A549 (cell line): ENCODE results near the gene FHIT. TPM values are rescaled to one million over a fixed set of nuclear protein-coding genes. Genes with fewer than 3 reads are reported as not detected.

Experiments used
- ATAC-seq, 2 experiments: fragments of 200-7000 bp in 1 of 2; fragments of >200 bp in 1 of 2; cut with Nextera tagmentation in 1 of 2; cut with Tn5 transposase in 1 of 2; 3 replicates each; pipeline versions ENCODE4 v1.8.0 to v1.9.1; 2018 to 2020; ENCODE audit warnings: mild to moderate bottlenecking in 1 of 2, moderate library complexity in 1 of 2
- CTCF ChIA-PET: fragments of 300-600 bp; sonication (Branson Sonifier 250); formaldehyde crosslinking; extraction: SDS; loops from one replicate; lab custom pipeline; 2021; ENCODE audit warnings: antibody characterized with exemption, inconsistent platforms; lab: Yijun Ruan, JAX
- POLR2A ChIA-PET: fragments of 350-600 bp; formaldehyde crosslinking; extraction: SDS; loops from one replicate; lab custom pipeline; 2021; ENCODE audit warnings: antibody characterized with exemption, inconsistent platforms; lab: Yijun Ruan, JAX
- DNase-seq, 2 experiments: peaks; one replicate each; pipeline versions ENCODE4 v3.0.0 to v3.0.0-alpha.2; 2011 to 2016; ENCODE audit warnings: low read depth in 1 of 2, low spot score in 1 of 2
- FAIRE-seq: peaks from 2 replicates; lab custom pipeline; 2011; peaks lifted over from hg19 to GRCh38; lab: Jason Lieb, UNC
- H3K27ac ChIP-seq, 2 experiments: fragments of >200 bp; sonication (Bioruptor Twin); formaldehyde crosslinking; 3 replicates each; pipeline ENCODE4 v1.5.1; 2016 to 2017
- H3K4me1 ChIP-seq: fragments of >200 bp; sonication (Bioruptor Twin); formaldehyde crosslinking; 3 replicates; pipeline ENCODE4 v1.6.1; 2016
- H3K4me2 ChIP-seq: fragments of >200 bp; sonication (Bioruptor Twin); formaldehyde crosslinking; 3 replicates; pipeline ENCODE4 v1.6.1; 2016
- H3K4me3 ChIP-seq: fragments of >200 bp; sonication (Bioruptor Twin); formaldehyde crosslinking; 3 replicates; pipeline ENCODE4 v1.5.1; 2016
- H3K9me3 ChIP-seq: fragments of >200 bp; sonication (Bioruptor Twin); formaldehyde crosslinking; 3 replicates; pipeline ENCODE4 v1.6.1; 2016
- ATOH8 ChIP-seq: fragments of 250-450 bp; sonication (Bioruptor Pico); IDR thresholded peaks from 2 replicates; pipeline ENCODE4 v1.5.0; 2020; ENCODE audit warnings: low read depth, mild to moderate bottlenecking, moderate library complexity
- BCL3 ChIP-seq: fragments of >200 bp; sonication (Bioruptor Twin); formaldehyde crosslinking; IDR thresholded peaks from 3 replicates; pipeline ENCODE4 v1.6.1; 2016
- CBX2 ChIP-seq: fragments of 200-600 bp; sonication (generic); IDR thresholded peaks from 2 replicates; pipeline ENCODE4 v1.6.1; 2016; ENCODE audit warnings: low read depth, mild to moderate bottlenecking, borderline replicate concordance
- CEBPB ChIP-seq, 2 experiments: fragments of >200 bp in 1 of 2; sonication (Bioruptor Twin) in 1 of 2; formaldehyde crosslinking in 1 of 2; IDR thresholded peaks; 2 replicates each; pipeline ENCODE4 v1.6.1; 2012 to 2016
- CHD4 ChIP-seq: fragments of 200-600 bp; sonication (generic); IDR thresholded peaks from 2 replicates; pipeline ENCODE4 v1.6.1; 2016; ENCODE audit warnings: antibody characterized with exemption, mild to moderate bottlenecking, borderline replicate concordance
- E2F6 ChIP-seq: IDR thresholded peaks from 2 replicates; pipeline ENCODE4 v1.6.1; 2012; ENCODE audit warnings: low read depth, borderline replicate concordance
- EHF ChIP-seq: fragments of 250-450 bp; sonication (Bioruptor Pico); IDR thresholded peaks from 2 replicates; pipeline ENCODE4 v1.5.0; 2020; ENCODE audit warnings: mild to moderate bottlenecking
- EHMT2 ChIP-seq: fragments of 200-600 bp; sonication (generic); IDR thresholded peaks from 2 replicates; pipeline ENCODE4 v1.6.1; 2016; ENCODE audit warnings: antibody characterized with exemption, low read depth, mild to moderate bottlenecking, moderate library complexity
- ELK1 ChIP-seq: fragments of 150-350 bp; IDR thresholded peaks from 2 replicates; pipeline ENCODE4 v1.6.1; 2014; ENCODE audit warnings: low read depth, mild to moderate bottlenecking, low read length
- EP300 ChIP-seq, 2 experiments: fragments of >200 bp; sonication (Bioruptor Twin); formaldehyde crosslinking; IDR thresholded peaks; 2 replicates in 1 of 2; 3 replicates in 1 of 2; pipeline ENCODE4 v1.6.1; 2016 to 2017
- FOSL2 ChIP-seq, 2 experiments: fragments of 450-650 bp in 1 of 2; fragments of >200 bp in 1 of 2; sonication (Bioruptor Twin) in 1 of 2; formaldehyde crosslinking; IDR thresholded peaks; 2 replicates each; pipeline versions ENCODE4 v1.5.0 to v1.6.1; 2016 to 2020; ENCODE audit warnings: mild to moderate bottlenecking in 1 of 2, moderate library complexity in 1 of 2
- GATA3 ChIP-seq: IDR thresholded peaks from 2 replicates; pipeline ENCODE4 v1.6.1; 2012; ENCODE audit warnings: borderline replicate concordance
- HDAC2 ChIP-seq: fragments of 200-600 bp; sonication (generic); IDR thresholded peaks from 2 replicates; pipeline ENCODE4 v1.6.1; 2016
- HES2 ChIP-seq: fragments of >200 bp; sonication (Bioruptor Twin); formaldehyde crosslinking; IDR thresholded peaks from 2 replicates; pipeline ENCODE4 v1.6.1; 2016
- HEYL ChIP-seq: fragments of 250-450 bp; sonication (Bioruptor Pico); IDR thresholded peaks from 2 replicates; pipeline ENCODE4 v1.8.0; 2021; ENCODE audit warnings: mild to moderate bottlenecking, moderate library complexity
- HOXB5 ChIP-seq: fragments of 250-450 bp; sonication (Bioruptor Pico); IDR thresholded peaks from 2 replicates; pipeline ENCODE4 v1.5.0; 2020; ENCODE audit warnings: mild to moderate bottlenecking, moderate library complexity
- JUNB ChIP-seq: fragments of >200 bp; sonication (Bioruptor Twin); formaldehyde crosslinking; IDR thresholded peaks from 2 replicates; pipeline ENCODE4 v1.6.1; 2016
- KDM1A ChIP-seq: fragments of 200-600 bp; sonication (generic); IDR thresholded peaks from 2 replicates; pipeline ENCODE4 v1.6.1; 2016; ENCODE audit warnings: low read depth, mild to moderate bottlenecking
- KDM5A ChIP-seq: fragments of 200-600 bp; sonication (generic); IDR thresholded peaks from 2 replicates; pipeline ENCODE4 v1.6.1; 2016; ENCODE audit warnings: antibody characterized with exemption, mild to moderate bottlenecking
- MAFK ChIP-seq: fragments of 450-650 bp; IDR thresholded peaks from 2 replicates; pipeline ENCODE4 v1.6.1; 2014; ENCODE audit not compliant: partially characterized antibody
- MYC ChIP-seq: IDR thresholded peaks from 2 replicates; pipeline ENCODE4 v1.6.1; 2012; ENCODE audit warnings: mild to moderate bottlenecking, inconsistent platforms, low read length, improper control_type of control experiment, borderline replicate concordance
- NFE2L2 ChIP-seq: fragments of 150-350 bp; conservative IDR thresholded peaks from 2 replicates; pipeline ENCODE4 v1.6.1; 2014; ENCODE audit warnings: low read length
- NR3C1 ChIP-seq: fragments of >200 bp; sonication (Bioruptor Twin); formaldehyde crosslinking; IDR thresholded peaks from 3 replicates; pipeline ENCODE4 v1.6.1; 2017
- RARB ChIP-seq: fragments of 250-450 bp; sonication (Bioruptor Pico); IDR thresholded peaks from 2 replicates; pipeline ENCODE4 v1.8.0; 2021; ENCODE audit warnings: mild to moderate bottlenecking, moderate library complexity
- RFX5 ChIP-seq: fragments of 450-650 bp; IDR thresholded peaks from 2 replicates; pipeline ENCODE4 v1.7.1; 2014; ENCODE audit warnings: antibody characterized with exemption, mild to moderate bottlenecking, moderate library complexity
- TFCP2L1 ChIP-seq: fragments of 250-450 bp; sonication (Bioruptor Pico); IDR thresholded peaks from 2 replicates; pipeline ENCODE4 v1.5.0; 2021; ENCODE audit warnings: mild to moderate bottlenecking
- USF2 ChIP-seq: fragments of 450-650 bp; IDR thresholded peaks from 2 replicates; pipeline ENCODE4 v1.6.1; 2014; ENCODE audit warnings: antibody characterized with exemption
- ZFP36 ChIP-seq: fragments of 450-650 bp; IDR thresholded peaks from 2 replicates; pipeline ENCODE4 v1.6.1; 2014; ENCODE audit warnings: borderline replicate concordance; ENCODE audit not compliant: partially characterized antibody
- WGBS: methylation state at CpG from one replicate; pipeline ENCODE4 v1.1.6; 2017; ENCODE audit errors: missing lambda C conversion rate; 5-methylcytosine and 5-hydroxymethylcytosine counted together
- polyA plus RNA-seq, 4 experiments: library from polyadenylated mRNA; depleted of rRNA in 3 of 4; stranded (reverse); fragments of >200 nt; fragmentation: RNase III in 1 of 4; extraction: RNeasy Plus Mini Kit Qiagen cat#74134 plus additional on column Dnase treatment in 1 of 4; gene quantifications; 2 replicates in 3 of 4; 3 replicates in 1 of 4; pipeline ENCODE4 v1.2.3, GENCODE V29; 2011 to 2017

Gene FHIT
- polyA plus RNA-seq, 2 of the 4 experiments (the other 2 are of a cell fraction): 0.76 to 0.92 TPM

- 20% methylated on average over 4 of the region's 4 CpGs for WGBS
- TF ChIP-seq EP300 (IDR thresholded peaks at IDR 0.05): no peak
- FAIRE-seq: no peak
- ChIA-PET CTCF (no interaction called here), POLR2A (no interaction called here)
- no peak for ATAC-seq
- no peak for DNase-seq
- no peaks in the 10 kb centered on the region for H3K9me3 ChIP-seq
- H3K27ac ChIP-seq: no peak overlapping the region
- no peak overlapping the region for H3K4me2 ChIP-seq
- no peaks in the 10 kb centered on the region for H3K4me1 ChIP-seq
- no peak overlapping the region for H3K4me3 ChIP-seq
These were observed 280.4 kb downstream of the FHIT start for GRCh38 chr3:60970850-60971249.

- Histone ChIP-seq H3K27ac (no peak overlapping the region), H3K9me3 (no peaks in the 10 kb centered on the region), H3K4me1 (no peaks in the 10 kb centered on the region), H3K4me2 (no peak overlapping the region), H3K4me3 (no peak overlapping the region)
- ChIA-PET POLR2A (no interaction called here), CTCF (no interaction called here)
- TF ChIP-seq NR3C1 (no peak), KDM1A (no peak), KDM5A (no peak), FOSL2 (IDR thresholded peaks at IDR 0.05) (no peak), FOSL2 (CRISPR knock-in tag; IDR thresholded peaks at IDR 0.05) (no peak), CBX2 (no peak)
- 0% methylated on average over 1 of the region's 1 CpG for WGBS
- DNase-seq: no peak
- no peak for ATAC-seq
- no peak for FAIRE-seq
These were observed 284.1 kb downstream of the FHIT start for GRCh38 chr3:60967141-60967540.

GRCh38 chr3:60957541-60957940 lies 293.7 kb downstream of the FHIT start:
- DNase-seq: no peak
- TF ChIP-seq BCL3 (no peak), JUNB (no peak), ATOH8 (CRISPR knock-in tag) (no peak), E2F6 (no peak), CEBPB (IDR thresholded peaks at IDR 0.05) (no peak), HEYL (no peak), HOXB5 (CRISPR knock-in tag) (no peak), NFE2L2 (no peak), ELK1 (no peak)
- no peak for FAIRE-seq
- WGBS: 50% methylated on average over 1 of the region's 1 CpG
- Histone ChIP-seq H3K9me3 (no peaks in the 10 kb centered on the region), H3K27ac (no peak overlapping the region), H3K4me2 (no peak overlapping the region), H3K4me3 (no peak overlapping the region), H3K4me1 (no peaks in the 10 kb centered on the region)
- no peak for ATAC-seq
- CTCF ChIA-PET: no interaction called here
- POLR2A ChIA-PET: no interaction called here

GRCh38 chr3:60956729-60957128 lies 294.5 kb downstream of the FHIT start:
- no peak for ATAC-seq
- no peak overlapping the region for H3K27ac ChIP-seq
- no peak overlapping the region for H3K4me3 ChIP-seq
- no peaks in the 10 kb centered on the region for H3K9me3 ChIP-seq
- WGBS: 18% methylated on average over 4 of the region's 4 CpGs
- ChIA-PET POLR2A (no interaction called here), CTCF (no interaction called here)
- DNase-seq: no peak
- no peak overlapping the region for H3K4me2 ChIP-seq
- no peaks in the 10 kb centered on the region for H3K4me1 ChIP-seq
- FAIRE-seq: no peak
- TF ChIP-seq EHF (CRISPR knock-in tag) (no peak), MAFK (no peak), USF2 (no peak), CHD4 (no peak), GATA3 (no peak), RFX5 (no peak), HES2 (no peak), EHMT2 (no peak), ZFP36 (no peak), TFCP2L1 (CRISPR knock-in tag) (no peak), RARB (CRISPR knock-in tag) (no peak), MYC (no peak), HDAC2 (no peak)
